CD4-positive, alpha-beta T cell treated with Interleukin-17A for 1 hour (primary cell): ENCODE measurements around the gene PDE2A.
"Not testable (repeated sequence)": the region's sequence is repeated elsewhere in the genome, so short reads cannot be mapped to it uniquely, and the experiment has no call there.

Experiments
- DNase-seq: peaks from one replicate; pipeline ENCODE4 v3.0.0-alpha.2; 2020

PDE2A gene

GRCh38 chr11:72574548-72575460, 99.4 kb downstream of the PDE2A start:
- DNase-seq, result no peak

GRCh38 chr11:72573855-72574445, 100.3 kb downstream of the PDE2A start:
- no peak for DNase-seq

GRCh38 chr11:72573072-72573854, 101.0 kb downstream of the PDE2A start:
- peak; percentile 41 for DNase-seq

GRCh38 chr11:72572540-72572939, 101.7 kb downstream of the PDE2A start:
- not testable (repeated sequence) for DNase-seq

- no peak for DNase-seq
Observed at GRCh38 chr11:72570893-72571661, 103.1 kb downstream of the PDE2A start.

- no peak for DNase-seq
Observed at GRCh38 chr11:72569966-72570892, 104.0 kb downstream of the PDE2A start.

- DNase-seq, result no peak
Observed at GRCh38 chr11:72568861-72569260, 105.4 kb downstream of the PDE2A start.

- no peak for DNase-seq
Observed at GRCh38 chr11:72562431-72562830, 111.8 kb downstream of the PDE2A start.

GRCh38 chr11:72561856-72562255, 112.4 kb downstream of the PDE2A start:
- DNase-seq, result no peak

GRCh38 chr11:72560864-72561263, 113.4 kb downstream of the PDE2A start:
- DNase-seq, result not testable (repeated sequence)

GRCh38 chr11:72556433-72556832, 117.8 kb downstream of the PDE2A start:
- no peak for DNase-seq

GRCh38 chr11:72555014-72555522, 119.2 kb downstream of the PDE2A start:
- not testable (repeated sequence) for DNase-seq

- DNase-seq, result peak; percentile 53
Observed at GRCh38 chr11:72553706-72554105, 120.5 kb downstream of the PDE2A start.

GRCh38 chr11:72552399-72552910, 121.8 kb downstream of the PDE2A start:
- no peak for DNase-seq

GRCh38 chr11:72551571-72551970, 122.7 kb downstream of the PDE2A start:
- no peak for DNase-seq

- no peak for DNase-seq
Observed at GRCh38 chr11:72548463-72548862, 125.8 kb downstream of the PDE2A start.

GRCh38 chr11:72546866-72547265, 127.4 kb downstream of the PDE2A start:
- DNase-seq, result no peak

- DNase-seq, result no peak
Observed at GRCh38 chr11:72544589-72544988, 129.6 kb downstream of the PDE2A start.

- no peak for DNase-seq
Observed at GRCh38 chr11:72543849-72544542, 130.2 kb downstream of the PDE2A start.

- DNase-seq, result no peak
Observed at GRCh38 chr11:72541257-72541974, 132.8 kb downstream of the PDE2A start.
